ENCODE measurements around the gene PPP1R14B.
A peak's percentile ranks its signal among the peaks of the same experiment; 100 is the strongest.

PPP1R14B gene

DNA sequence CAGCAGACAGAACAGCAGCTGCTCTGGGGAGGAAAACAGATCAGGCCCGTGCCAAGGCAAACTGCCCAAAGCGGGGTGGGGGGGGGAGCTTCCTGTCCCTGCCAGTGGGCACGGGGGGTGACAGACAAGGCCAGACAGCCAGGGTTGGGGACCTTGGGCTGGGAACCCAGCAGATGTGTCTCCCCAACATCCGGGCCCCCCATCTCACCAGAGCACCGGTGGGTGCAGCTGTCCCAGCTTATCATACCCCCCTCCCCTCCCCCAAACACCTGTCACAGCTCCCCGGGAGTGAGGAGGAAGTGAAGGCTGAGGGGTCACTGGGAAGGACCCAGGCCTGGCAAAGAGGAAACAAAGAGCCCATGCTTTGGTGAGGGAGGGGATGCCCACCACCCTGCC is 1.3 kb downstream of the PPP1R14B start:
- peak; percentile 47 for DNase-seq

DNA sequence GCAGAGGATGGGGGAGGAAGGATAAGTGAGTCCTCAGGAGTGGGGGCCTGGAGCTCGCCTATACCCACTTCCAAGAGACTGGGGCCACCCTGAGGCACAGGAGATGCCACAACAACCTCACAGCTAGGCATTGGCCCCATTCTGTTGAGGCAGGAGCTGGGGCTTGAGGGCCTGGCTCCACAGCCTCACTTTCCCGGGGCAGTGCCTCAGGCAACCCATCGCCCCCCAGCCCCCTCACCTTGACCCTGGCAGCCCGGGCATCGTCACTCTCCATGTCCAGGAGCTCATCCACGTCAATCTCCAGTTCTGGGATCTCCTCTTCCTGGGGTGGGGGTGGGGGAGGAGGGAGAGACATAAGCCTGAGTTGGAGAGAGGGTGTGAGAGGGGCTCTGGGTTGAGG is 1.8 kb downstream of the PPP1R14B start:
- DNase-seq = no peak

DNA sequence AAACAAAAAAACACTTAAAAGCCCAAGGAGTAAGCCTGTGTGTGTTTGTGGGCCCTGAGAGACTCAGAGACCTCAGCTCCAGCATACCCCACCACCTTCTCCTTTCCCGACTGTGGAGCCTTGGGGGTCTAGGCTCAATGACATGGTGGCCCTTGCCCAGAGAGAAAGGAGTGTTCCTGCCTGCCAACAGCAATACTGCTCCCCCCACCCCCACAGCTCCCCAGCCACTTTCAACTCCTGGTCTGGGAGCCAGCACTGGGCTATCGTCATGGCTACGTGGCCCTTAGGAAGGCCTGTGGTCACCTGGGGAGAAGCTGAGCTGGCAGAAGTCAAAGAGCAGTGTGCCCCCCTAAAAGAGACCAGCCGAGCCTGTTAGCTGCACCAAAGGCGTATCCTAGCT is 2.6 kb downstream of the PPP1R14B start:
- DNase-seq = no peak

DNA sequence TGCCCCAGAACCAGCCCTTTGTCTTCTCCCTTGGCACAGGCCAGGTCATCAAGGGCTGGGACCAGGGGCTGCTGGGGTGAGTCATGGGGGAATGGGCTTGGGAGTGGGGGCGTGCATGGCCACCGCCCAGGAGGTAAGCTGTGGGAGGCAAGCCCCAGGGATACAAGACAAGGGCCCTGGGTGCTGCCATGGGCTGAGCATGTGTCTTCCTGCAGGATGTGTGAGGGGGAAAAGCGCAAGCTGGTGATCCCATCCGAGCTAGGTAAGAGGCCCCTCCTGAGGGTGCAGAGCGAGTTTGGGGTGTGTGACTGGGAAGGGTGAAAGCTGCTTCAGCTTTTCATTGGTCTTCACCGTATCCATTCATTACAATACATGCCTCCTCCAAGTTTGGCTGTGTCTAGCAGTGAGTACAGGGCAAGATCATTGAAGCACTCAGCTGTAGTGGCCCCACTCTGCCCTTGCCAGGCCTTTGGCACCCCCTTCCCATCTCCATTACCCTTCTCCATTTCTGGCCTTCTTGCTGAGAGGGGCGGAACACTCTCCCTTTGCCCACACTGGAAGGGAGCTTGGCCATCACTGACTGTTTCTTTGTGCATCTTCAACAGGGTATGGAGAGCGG is 3.4 kb downstream of the PPP1R14B start:
- no peak for DNase-seq

DNA sequence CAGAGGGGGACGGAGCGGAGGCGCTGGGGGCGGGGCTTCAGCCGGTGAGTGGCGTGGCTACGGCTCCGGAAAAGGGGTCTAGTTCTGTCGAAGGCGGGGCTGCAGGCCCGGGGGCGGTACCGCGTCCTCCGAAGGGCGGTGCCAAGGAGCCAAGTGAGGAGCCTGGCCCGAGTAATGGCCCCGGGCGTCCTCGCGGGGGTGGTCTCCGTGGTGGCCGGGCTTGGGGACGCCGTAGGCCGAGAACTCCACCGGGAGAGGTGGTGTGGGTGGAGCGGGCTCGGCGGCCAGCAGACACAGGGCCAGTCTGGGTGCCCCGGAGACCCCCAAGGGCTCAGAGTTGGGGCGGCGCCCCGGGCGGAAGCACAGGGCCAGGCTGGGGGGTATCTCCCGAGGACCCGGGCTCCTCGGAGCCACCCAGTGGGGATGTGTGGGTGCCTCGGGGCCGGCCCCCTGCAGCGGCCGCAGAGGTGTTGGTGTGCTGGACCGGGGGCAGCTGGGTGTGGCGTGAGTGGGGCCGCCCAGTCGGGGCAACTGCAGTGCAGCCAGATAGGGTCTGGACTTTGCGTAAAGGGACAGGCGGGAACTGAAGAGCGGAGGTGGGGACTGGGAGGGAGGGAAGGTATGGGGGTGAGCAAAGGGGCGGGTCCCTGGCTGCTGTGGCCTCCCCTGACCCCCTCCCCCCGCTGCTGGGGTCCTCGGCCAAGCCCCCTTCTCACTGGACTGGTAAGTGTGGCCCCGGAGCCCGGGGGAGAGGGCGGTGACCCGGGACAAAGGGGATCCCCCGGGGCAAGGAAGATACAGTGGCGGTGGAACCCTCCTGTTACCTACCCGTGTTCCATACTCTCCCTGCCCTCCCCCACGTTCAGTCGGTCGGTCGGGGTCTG is 5.0 kb downstream of the PPP1R14B start:
- no peak for DNase-seq

DNA sequence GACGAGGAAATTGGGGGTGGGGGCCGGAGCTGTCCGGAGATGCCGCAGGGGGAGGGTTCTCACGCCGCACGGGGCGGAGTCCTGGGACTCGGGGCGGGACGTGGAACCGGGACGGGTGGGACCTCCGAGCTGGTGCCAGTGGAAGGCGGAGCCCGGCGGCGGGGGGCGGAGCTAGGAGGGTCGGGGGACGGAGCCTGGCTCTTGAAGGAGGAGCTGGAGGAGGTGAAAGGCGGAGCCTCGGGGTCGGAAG is 5.6 kb downstream of the PPP1R14B start:
- peak; percentile 97 for DNase-seq

DNA sequence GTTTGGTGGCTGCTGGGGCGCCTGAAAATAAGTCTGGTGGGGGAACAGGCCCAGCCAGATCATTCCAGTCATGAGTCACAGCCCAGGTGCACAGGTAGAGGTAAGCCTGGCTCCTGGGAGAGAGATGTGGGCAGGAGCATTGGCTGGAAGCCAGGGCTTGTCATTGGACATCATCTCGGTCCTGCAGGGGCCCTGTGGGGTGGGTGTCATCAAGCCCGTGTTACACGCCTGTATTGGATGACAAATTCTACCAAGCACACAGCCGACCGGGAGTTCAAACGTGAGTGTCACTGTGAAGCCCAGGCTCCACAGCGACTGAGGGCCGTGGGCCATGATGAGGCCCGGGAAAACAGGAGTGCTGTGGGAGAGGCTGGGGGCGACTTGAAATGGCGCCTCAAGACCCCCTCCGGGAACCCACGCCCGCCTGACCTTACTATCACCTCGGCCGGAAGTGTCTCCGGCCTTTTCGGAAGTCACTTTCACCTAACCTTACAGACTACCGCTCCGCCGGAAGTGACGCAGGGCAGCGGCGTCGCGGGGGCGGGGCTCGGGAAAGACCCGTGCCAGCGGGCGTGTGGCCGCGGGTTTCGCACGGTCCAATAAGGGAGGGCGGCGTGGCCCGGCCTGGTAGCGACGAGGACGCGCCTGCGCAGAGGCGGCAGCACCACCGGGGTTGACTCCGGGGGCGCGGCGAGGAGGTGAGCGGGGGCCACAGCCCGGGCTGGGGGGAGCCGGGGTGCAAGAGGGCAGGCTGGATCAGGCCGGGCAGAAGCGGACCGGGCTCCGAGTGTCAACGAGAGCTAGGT is 6.1 kb downstream of the PPP1R14B start, which contains the start of gene FKBP2:
FKBP2 (plus strand) TSS at position 661 of the 806 bp plus-strand sequence. CDS start 1,293 bp downstream, outside the sequence.
- peak; percentile 96 for DNase-seq

DNA sequence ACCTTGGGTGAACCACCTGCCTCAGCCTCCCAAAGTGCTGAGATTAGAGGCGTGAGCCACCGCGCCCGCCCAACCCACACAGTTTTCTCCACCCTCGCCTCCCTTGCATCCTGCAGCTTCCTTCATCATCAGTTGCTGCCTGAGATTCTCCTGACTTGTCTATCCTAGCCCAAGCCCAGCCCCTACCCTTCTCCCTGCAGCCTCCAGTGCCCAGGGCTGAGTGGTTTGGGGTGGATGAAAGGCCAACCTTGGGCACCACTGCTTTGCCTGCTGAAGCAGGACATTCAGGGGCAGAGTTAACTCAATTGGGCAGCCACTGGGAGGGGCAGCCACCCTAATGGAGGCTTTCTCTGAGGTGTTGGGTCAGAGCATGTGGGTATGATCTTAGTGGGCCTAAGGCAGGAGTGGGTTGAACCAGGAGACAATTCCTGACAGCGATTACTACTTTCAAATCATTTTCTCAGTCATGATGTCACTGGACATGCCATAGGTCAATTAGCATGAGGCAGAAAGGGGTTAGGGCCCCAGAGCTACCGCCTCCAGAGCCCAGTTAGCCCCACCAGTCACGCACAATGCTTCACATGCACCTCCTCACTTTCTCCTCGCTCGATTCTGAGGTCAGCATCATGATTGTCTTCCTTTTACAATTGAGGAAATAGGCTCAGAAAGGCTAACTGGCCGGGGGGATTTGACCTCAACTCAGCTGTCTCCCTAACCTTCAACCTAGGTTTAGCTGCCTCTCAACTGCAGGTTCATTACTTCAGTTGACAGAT is 6.9 kb downstream of the PPP1R14B start:
- DNase-seq = peak; percentile 98

DNA sequence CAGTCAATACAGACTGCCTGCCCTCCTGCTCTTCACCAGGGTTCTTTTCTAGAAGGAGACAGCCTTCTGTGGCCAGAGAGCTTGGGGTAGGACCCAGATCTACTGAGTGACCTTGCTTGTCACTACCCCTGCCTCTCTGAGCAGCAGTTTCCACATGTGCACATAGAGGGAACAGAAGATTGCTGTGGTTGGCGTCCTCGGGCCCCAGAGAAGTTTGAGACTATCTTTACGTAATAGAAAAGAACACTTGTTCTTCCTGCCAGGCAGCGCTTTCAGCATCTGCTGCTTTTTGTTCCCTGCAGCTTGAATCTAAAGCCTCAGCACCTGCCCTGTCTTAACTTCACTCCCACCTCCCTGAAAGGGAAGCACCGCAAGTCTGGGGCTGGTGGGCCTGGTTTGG is 7.7 kb downstream of the PPP1R14B start:
- peak; percentile 91 for DNase-seq

DNA sequence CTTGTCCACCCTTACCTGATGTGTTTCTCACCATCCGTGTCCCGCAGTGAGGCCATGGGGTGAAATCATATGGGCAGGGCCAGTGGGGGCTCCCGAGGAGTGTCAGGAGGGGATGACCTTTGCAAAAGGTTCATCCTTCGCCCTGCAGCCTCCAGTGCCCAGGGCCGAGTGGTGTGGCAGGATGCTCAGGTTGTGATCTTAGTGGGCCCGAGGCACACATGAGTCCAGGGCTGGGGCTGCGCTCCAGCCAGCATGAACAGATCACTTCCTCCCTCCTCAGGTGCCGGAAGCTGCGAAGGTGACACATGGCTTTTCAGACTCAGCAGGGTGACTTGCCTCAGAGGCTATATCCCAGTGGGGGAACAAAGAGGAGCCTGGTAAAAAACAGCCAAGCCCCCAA is 8.7 kb downstream of the PPP1R14B start:
- DNase-seq = no peak

DNA sequence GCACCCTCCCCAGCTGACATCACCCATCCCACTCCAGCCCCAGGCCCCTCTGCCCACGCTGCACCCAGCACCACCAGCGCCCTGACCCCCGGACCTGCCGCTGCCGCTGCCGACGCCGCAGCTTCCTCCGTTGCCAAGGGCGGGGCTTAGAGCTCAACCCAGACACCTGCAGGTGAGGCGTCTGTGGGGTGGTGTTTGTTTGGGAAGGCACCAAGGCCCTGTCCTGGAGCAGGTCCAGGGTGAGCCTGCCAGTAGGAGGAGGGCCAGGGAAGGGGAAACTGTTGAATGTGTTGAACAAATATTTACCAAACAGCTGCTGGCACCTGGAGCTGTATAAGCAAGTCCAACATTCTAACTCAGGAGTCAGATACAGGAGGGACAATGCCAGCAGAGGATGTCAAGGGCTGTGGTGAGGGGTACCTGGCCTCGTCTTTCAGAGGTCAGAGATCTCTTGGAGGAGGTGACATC is 9.2 kb downstream of the PPP1R14B start:
- DNase-seq = no peak

DNA sequence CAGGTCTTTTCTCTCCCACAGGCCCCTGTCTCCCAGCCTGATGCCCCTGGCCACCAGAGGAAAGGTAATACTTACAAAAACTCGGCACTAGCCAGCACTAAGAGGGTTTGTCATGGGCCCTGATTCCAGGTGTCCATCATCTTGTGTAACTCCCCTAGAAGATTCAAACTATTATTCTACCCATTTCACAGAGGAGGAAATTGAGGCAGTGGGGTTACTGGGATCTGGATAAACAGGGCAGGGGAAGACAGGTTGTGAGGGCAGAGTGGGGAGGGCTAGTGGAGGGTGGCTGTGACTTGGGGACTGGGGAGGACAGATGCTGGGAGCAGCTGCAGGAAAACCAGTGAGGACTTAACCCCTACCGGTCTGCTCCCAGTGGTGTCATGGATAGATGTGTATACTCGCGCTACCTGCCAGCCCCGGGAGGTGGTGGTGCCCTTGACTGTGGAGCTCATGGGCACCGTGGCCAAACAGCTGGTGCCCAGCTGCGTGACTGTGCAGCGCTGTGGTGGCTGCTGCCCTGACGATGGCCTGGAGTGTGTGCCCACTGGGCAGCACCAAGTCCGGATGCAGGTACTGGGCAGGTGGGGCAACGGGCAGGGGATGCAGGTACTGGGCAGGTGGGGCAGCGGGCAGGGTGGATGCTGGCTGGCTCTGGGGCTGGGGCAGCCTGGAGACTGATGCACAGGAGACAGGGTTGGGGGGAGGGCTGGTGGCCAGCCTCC is 11.1 kb downstream of the PPP1R14B start:
- no peak for DNase-seq

DNA sequence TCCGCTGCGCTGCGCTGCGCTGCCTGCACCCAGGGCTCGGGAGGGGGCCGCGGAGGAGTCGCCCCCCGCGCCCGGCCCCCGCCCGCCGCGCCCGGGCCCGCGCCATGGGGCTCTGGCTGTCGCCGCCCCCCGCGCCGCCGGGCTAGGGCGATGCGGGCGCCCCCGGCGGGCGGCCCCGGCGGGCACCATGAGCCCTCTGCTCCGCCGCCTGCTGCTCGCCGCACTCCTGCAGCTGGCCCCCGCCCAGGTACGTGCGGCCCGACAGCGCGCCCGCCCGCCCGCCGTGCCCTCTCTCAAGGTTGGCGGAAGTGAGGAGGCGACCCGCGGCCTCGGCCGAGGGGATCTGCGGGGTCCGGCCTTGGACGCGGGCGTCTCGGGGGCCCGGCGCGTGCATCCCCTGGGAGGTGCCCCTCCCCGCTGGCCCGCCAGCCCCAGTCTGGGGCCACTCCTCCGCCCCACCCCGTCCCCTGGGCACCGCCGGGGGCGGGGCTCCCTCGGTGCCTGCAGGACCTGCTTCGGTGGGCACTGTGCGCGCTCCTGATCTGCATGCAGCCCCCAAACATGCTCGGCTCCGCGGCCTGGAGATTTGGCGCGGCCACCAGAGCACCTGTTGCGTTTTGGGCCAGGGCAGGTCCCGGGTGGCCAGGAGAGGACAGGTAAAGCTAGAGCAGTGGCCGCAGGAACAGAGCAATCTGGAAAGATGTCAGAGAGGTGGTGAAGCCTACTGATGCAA is 11.9 kb downstream of the PPP1R14B start:
- no peak for DNase-seq

DNA sequence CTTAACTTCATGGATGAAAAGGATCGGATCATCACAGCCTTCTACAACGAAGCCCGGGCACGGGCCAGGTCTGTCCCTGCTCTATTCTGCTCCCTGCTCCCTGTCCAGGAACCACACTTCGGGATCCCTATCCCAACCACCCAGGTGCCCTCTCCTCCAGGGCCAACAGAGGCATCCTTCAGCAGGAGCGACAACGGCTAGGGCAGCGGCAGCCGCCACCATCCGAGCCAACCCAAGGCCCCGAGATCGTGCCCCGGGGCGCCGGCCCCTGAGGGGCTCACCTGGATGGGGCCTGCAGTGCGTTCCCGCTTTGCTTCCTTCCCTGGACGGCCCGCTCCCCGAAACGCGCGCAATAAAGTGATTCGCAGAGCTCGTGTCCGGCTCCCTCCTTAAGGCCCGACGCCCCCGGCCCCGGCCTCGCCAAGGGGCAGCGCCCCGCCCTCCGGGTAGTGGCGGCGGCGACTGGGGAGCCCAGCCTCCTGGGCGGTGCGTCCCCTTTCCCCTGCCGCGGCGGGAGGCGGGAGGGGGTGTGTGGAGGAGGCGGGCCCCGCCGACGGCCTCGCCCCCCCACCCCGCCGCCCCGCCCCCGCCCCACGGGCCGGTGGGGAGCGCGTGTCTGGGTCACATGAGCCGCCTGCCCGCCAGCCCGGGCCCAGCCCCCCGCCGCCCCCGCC is 12.7 kb downstream of the PPP1R14B start, which contains the start of gene VEGFB:
VEGFB (plus strand) TSS at position 672 of the 674 bp plus-strand sequence. CDS start 250 bp downstream, outside the sequence.
- DNase-seq = no peak

DNA sequence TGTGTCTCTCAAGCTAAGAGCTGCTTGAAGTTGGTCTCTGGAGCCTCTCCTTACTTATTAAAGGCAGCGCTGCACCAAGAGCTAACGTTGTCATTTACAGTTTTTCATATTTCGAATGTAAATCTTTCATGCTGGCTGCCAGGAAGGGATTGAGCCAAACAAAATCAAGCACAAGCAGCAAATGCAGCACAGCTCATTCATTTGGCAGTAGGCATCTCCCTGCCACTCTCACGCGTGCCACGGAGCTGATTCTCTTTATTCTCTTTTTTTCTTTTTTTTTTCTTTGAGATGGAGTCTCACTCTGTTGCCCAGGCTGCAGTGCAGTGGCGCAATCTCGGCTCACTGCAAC is 13.8 kb downstream of the PPP1R14B start:
- DNase-seq = no peak

DNA sequence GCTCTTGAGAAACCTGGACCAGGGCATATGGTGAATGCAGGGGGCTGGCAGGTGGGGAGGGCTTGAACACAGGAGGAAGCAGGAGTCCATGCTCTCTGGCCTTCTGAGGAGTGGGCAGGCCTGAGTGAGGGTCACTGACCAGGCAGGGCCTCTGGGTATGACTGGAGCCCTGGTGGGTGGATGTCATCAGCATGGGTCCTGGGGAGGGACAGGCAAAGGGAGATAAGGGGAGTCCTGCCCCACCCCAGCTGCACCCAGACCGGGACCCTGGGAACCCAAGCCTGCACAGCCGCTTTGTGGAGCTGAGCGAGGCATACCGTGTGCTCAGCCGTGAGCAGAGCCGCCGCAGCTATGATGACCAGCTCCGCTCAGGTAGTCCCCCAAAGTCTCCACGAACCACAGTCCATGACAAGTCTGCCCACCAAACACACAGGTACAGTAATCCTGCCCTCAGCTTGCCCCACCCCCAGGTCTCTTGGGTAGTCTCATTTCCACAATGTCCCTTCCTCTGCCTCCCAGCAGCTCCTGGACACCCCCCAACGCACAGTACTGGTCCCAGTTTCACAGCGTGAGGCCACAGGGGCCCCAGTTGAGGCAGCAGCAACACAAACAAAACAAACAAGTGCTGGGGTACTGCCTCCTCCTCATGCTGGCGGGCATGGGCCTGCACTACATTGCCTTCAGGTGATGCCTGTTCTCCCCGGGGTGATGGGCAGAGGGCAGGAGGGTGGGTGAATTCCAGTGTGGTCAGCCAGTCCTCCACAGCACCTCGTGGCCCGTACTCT is 14.4 kb downstream of the PPP1R14B start:
- DNase-seq = no peak

DNA sequence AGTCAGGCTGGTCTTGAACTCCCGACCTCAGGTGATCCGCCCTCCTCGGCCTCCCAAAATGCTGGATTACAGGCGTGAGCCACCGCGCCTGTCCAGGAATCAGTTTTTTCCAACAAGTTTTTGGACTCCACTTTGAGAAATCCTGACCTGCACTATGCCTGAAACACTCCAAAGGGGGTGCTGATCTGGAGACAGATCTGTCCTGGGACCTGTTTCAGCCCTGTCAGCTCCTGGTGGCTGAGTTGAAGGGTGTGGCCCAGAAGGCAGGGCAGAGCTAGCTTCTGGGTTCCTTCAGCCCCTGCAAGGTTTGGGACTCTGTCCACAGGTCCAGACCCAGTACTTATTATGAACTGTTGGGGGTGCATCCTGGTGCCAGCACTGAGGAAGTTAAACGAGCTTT is 15.2 kb downstream of the PPP1R14B start:
- no peak for DNase-seq

DNA sequence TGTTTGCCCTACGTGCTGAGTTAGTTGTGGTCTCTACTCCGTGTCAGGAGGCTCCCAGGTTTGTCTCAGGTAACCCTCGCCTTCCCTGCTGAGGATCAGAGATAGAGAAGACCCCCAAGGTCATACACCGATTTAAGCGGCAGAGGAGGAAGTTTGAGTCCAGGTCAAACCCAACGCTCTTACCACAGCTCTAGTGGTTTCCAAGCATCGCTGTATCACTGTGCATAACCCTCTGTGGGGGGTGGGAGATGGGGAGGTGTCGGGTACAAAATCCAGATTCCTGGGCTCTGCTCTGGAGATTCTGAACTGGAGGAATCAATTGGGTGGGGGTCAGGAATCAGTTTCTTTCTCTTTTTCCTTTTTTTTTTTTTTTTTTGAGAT is 15.8 kb downstream of the PPP1R14B start:
- DNase-seq = peak; percentile 55

DNA sequence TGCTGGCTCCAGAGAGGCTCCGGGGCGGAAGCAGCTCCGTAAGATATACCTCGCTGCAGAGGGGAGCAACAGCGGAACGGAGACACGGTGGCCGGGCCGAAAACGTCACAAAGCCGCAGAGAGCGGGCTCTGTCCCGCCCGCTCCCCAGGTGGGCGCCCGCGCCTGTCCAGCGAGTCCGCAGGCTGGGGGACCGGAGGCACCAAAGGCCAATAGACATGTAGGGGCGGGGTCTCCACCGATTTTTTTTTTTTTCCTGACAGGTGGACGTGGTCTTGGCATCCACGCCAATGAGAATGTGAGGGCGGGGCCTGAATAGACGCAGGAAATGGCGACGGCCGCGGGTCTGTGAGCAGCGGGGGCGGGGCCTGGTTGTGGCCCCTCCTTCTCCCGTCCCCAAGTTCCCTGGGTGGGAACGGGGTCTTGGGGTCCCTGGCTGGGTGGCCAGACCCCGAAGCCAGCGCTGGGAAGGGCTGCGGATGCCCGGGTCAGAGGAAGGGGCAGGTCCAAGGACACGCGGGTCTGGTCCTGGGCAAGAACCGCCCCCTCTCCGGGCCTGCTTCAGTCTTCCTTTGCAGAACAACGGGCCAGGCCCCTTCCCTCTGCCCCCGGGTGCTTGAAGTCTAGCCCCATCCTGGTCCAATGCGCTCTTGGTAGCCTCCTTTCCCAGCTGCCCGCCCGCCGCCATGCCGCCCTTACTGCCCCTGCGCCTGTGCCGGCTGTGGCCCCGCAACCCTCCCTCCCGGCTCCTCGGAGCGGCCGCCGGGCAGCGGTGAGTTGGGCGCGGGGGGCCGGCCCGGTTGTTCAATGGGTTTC is 16.4 kb downstream of the PPP1R14B start, which contains the start of gene DNAJC4:
DNAJC4 (plus strand) TSS at position 378 of the 814 bp plus-strand sequence; CDS start at position 685, 307 bp downstream.
- DNase-seq = peak; percentile 85

Data from MV-4-11 (cell line).